Psoas muscle (tissue), 8 donors: ENCODE data around the gene COL4A2. TPM values are rescaled to one million over a fixed set of nuclear protein-coding genes. Genes with fewer than 3 reads are reported as not detected.
A peak's percentile ranks its signal among the peaks of the same experiment; 100 is the strongest.

ENCODE experiments used
- ATAC-seq, 4 donors: fragments of 200-7000 bp; cut with Tn5 transposase; one replicate each; pipeline ENCODE4 v1.9.1; 2020; ENCODE audit warnings: moderate library complexity in 3 of 4, mild to moderate bottlenecking in 2 of 4
- DNase-seq, 2 donors: peaks; one replicate each; pipeline ENCODE4 v3.0.0-alpha.2; 2020
- H3K27ac ChIP-seq: fragments of 200-600 bp; one replicate; pipeline ENCODE4 v1.8.0; 2022
- H3K27me3 ChIP-seq, 3 donors: fragments of 200-600 bp in 1 of 3; one replicate each; pipeline versions ENCODE4 v1.6.1 to v1.8.0; 2013 to 2022; ENCODE audit warnings: low read length in 2 of 3, mild to moderate bottlenecking in 2 of 3, moderate library complexity in 1 of 3; ENCODE audit not compliant: insufficient read depth in 3 of 3
- H3K36me3 ChIP-seq, 2 donors: fragments of 200-600 bp in 1 of 2; one replicate each; pipeline versions ENCODE4 v1.6.1 to v1.8.0; 2013 to 2022; ENCODE audit warnings: low read depth in 1 of 2, mild to moderate bottlenecking in 1 of 2, moderate library complexity in 1 of 2; ENCODE audit not compliant: insufficient read depth in 1 of 2
- H3K4me1 ChIP-seq: fragments of 200-600 bp; one replicate; pipeline ENCODE4 v1.8.0; 2022
- H3K4me3 ChIP-seq: fragments of 200-600 bp; one replicate; pipeline ENCODE4 v1.8.0; 2022; ENCODE audit warnings: mild to moderate bottlenecking
- H3K9me3 ChIP-seq: fragments of 200-600 bp; one replicate; pipeline ENCODE4 v1.8.0; 2022
- WGBS, 3 donors: extraction: QIAGEN DNeasy Blood & Tissue Kit; methylation state at CpG; one replicate each; pipeline versions ENCODE4 v1.1.6 to v1.1.7; 2013; 5-methylcytosine and 5-hydroxymethylcytosine counted together
- intact Hi-C, 2 donors: fragments of 100-400 bp; cut with DNase I; formaldehyde crosslinking; loops; one replicate each; pipeline versions ENCODE4 v1.11.0 to v1.14.2; 2022
- polyA plus RNA-seq, 3 donors: library from polyadenylated mRNA; stranded (reverse); fragments of 200-250 nt; gene quantifications; one replicate each; pipeline ENCODE4 v1.2.3, GENCODE V29; 2013
- total RNA-seq, 4 donors: library from RNA; stranded (reverse); fragmentation: NEBNext Ultra II Directional in 2 of 4; extraction: Animal tissue kit (Norgen Biotek cat#: 25700) in 2 of 4; gene quantifications; one replicate each; pipeline versions ENCODE4 v1.2.1 to v1.2.4, GENCODE V29; 2021 to 2023
- TF ChIP-seq, protein P1 (sequence below): fragments of 200-600 bp; IDR thresholded peaks from one replicate; pipeline ENCODE4 v1.8.0; 2022; ENCODE audit warnings: antibody characterized with exemption
- donor health status: healthy with polysubstance abuse.
- donor health status: DM: no; HTN: no; CAD: no; lungs with moderate emphysema.
- donor health status: Bipolar disorder and iron deficiency.
- donor health status: healthy.
- donor health status: DM: yes; HTN: yes; CAD: no.
- donor health status: DM: no; HTN: no; CAD: no.
- donor health status: DM: no; HTN: no; CAD: no.
- donor health status: DM: yes; HTN: yes; CAD: no.

COL4A2 gene
- total and polyA plus RNA-seq, 7 donors: 25.8 to 84.5 (median 57.8) TPM

DNA sequence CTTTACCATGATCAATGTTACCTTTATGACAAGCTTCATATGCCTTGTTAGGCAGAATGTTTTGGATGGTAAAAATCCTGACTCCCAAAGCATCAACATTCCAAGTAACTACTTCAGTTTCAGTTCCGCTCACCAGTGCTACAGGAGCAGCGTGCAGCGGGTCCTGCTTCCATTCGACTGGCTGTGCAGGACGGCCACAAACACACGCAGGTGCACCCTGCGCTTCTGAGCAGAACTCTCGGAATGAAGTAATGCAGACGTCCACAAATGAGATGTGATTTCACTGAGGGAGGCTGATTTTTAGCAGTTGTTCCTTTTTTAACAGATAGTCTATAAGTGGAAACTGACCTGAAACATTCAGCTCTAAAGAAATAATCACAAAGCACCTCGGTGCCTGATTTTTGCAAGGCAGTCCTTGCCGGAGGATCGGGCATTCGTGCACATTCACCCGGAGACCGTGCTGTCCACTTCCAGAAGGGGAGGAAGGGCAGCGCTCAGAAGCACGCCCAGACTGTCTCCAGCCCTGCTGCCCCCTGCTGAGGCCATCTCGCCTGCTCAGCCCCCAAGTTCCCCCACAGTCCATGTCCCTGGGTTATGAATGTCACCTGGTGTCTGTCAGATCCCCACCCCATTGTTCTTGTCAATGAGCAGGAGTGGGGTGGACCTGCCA, 168.6 kb downstream of the COL4A2 start:
- DNase-seq (no peak), ATAC-seq (no peak)
- Histone ChIP-seq H3K36me3 (peaks cover 0 to 19% of the 10 kb centered on the region in 2 donors), H3K4me1 (no peaks in the 10 kb centered on the region), H3K27ac (no peak overlapping the region), H3K9me3 (no peaks in the 10 kb centered on the region), H3K4me3 (no peak overlapping the region), H3K27me3 (no peaks in the 10 kb centered on the region)
- intact Hi-C loops: no loop called here
- TF ChIP-seq, protein P1, sequence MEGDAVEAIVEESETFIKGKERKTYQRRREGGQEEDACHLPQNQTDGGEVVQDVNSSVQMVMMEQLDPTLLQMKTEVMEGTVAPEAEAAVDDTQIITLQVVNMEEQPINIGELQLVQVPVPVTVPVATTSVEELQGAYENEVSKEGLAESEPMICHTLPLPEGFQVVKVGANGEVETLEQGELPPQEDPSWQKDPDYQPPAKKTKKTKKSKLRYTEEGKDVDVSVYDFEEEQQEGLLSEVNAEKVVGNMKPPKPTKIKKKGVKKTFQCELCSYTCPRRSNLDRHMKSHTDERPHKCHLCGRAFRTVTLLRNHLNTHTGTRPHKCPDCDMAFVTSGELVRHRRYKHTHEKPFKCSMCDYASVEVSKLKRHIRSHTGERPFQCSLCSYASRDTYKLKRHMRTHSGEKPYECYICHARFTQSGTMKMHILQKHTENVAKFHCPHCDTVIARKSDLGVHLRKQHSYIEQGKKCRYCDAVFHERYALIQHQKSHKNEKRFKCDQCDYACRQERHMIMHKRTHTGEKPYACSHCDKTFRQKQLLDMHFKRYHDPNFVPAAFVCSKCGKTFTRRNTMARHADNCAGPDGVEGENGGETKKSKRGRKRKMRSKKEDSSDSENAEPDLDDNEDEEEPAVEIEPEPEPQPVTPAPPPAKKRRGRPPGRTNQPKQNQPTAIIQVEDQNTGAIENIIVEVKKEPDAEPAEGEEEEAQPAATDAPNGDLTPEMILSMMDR: no peak
- WGBS, 3 donors: 94 to 96% (median 94%) methylated on average over 18 of the region's 18 CpGs

DNA sequence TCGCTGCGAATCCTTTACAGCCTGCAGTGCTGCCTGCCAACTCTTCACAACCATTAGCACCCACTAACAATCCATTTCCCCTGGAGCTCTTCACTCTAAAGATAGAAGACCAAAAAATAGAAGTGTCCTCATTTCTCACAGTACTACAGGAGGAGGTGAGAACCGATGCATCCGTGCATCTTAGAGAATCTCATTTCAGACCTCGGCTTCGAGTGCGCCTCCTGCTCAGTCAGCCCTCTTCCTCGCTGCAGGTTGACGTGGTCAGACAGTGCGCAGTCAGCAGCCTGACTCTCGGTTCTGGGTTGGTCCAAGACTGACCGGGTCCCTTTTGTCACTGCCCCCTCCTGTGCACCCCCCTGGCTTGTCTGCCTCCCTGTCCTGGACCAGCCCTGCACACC, 169.1 kb downstream of the COL4A2 start:
- Histone ChIP-seq H3K36me3 (peaks cover 0 to 19% of the 10 kb centered on the region in 2 donors), H3K27me3 (no peaks in the 10 kb centered on the region), H3K9me3 (no peaks in the 10 kb centered on the region), H3K27ac (no peak overlapping the region), H3K4me3 (no peak overlapping the region), H3K4me1 (no peaks in the 10 kb centered on the region)
- no peak for DNase-seq
- 89 to 91% (median 91%) methylated on average over 12 of the region's 12 CpGs for WGBS, 3 donors
- ATAC-seq: no peak
- TF ChIP-seq, protein P1: no peak
- intact Hi-C loops: no loop called here

DNA sequence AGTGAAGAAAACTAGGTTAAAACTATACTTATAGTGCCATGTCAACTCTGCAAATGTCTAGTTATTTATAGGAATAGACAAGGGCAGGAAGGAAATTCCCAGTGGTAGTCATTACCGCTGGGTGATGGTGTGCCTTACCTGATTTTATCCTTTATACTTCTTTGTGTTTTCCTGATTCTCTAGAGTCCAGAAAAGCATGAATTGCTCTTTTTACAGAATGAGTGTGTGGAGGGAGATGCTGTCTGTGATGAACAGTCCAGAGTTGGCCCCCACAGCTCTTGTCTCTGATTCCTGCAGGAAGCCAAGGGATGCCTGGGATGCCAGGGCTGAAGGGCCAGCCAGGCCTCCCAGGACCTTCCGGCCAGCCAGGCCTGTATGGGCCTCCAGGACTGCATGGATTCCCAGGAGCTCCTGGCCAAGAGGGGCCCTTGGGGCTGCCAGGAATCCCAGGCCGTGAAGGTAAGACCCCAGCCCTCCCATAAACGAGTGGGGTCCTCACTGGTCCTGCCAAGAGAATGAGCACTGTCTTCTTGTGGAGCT, 170.7 kb downstream of the COL4A2 start:
- TF ChIP-seq, protein P1: no peak
- ATAC-seq (peak in 1 of 4 donors; percentile 15), DNase-seq (no peak)
- H3K27ac ChIP-seq: no peak overlapping the region
- intact Hi-C loops: no loop called here
- no peak overlapping the region for H3K4me3 ChIP-seq
- peaks cover 0 to 26% of the 10 kb centered on the region in 2 donors for H3K36me3 ChIP-seq
- H3K4me1 ChIP-seq: no peaks in the 10 kb centered on the region
- 25 to 46% (median 42%) methylated on average over 4 of the region's 4 CpGs for WGBS, 3 donors
- H3K9me3 ChIP-seq: no peaks in the 10 kb centered on the region
- no peaks in the 10 kb centered on the region for H3K27me3 ChIP-seq

DNA sequence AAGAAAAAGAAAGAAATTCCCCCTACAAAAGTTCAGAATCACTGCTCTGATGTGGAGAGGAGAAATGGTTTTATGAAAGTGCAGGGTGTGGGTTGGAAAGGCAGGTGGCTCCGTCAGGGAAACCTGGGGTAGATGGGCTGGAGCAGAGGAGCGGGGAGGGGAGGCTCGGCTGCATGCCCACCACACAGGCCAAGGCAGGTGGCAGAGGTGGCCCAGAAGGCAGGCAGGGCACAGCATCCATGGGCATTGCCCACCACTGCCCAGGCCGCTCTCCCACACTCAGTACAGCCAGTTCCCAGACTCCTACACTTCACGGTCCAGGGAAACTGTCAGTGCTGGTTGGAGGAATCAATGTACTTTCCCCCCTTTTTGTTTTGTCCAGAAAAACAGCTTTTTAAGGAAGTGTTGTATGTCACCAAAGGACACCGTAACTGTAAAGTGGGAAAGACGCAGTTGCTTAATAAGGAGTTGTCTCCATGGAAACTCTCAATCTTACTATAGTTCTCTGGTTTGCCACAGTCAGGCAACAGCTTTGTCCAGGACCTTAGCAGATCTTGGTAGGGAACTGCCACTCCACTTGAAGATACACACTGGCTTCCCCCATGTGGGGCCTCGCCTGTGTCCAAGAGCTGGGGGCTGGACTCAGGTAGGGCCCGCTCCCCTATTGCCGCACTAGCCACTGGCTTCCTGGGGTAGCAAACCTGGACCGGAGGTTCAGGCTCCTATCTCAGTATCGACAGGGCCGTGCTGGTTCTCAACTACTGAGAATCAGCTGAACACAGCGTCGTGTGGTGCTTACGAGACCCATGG, 171.5 kb downstream of the COL4A2 start:
- H3K27ac ChIP-seq: no peak overlapping the region

More for the DNA sequence above, 171.5 kb downstream of the COL4A2 start:
- DNase-seq: no peak
- WGBS, 3 donors: 84 to 91% (median 91%) methylated on average over 16 of the region's 16 CpGs
- no peak for ATAC-seq
- intact Hi-C loops: no loop called here
- H3K4me3 ChIP-seq: no peak overlapping the region
- TF ChIP-seq, protein P1: no peak
- H3K9me3 ChIP-seq: no peaks in the 10 kb centered on the region
- H3K36me3 ChIP-seq: peaks cover 0 to 34% of the 10 kb centered on the region in 2 donors
- no peaks in the 10 kb centered on the region for H3K27me3 ChIP-seq
- no peaks in the 10 kb centered on the region for H3K4me1 ChIP-seq
